ENCODE results near the gene ADAM12. TPM values are rescaled to one million over a fixed set of nuclear protein-coding genes. Genes with fewer than 3 reads are reported as not detected.

ADAM12 gene
- total RNA-seq, 1 donor from 2014 or later, result 8.0 TPM

GRCh38 chr10:126373972-126374371, 14.3 kb downstream of the ADAM12 start:
- no peak overlapping the region for H3K27ac ChIP-seq

GRCh38 chr10:126373147-126373546, 15.1 kb downstream of the ADAM12 start:
- Histone ChIP-seq H3K9ac (no peak overlapping the region), H3K79me2 (ENCODE audit: low read depth) (no peaks in the 10 kb centered on the region), H3K4me2 (no peak overlapping the region), H2AFZ (replicated peaks) (no peak overlapping the region), H3K27me3 (no peaks in the 10 kb centered on the region), H4K20me1 (ENCODE audit: low read depth) (no peaks in the 10 kb centered on the region), H3K9me3 (ENCODE audit: low read depth) (peaks cover 20% of the 10 kb centered on the region), H3F3A (ENCODE audit: low read depth) (peaks cover 2% of the 10 kb centered on the region), H3K4me3 (no peak overlapping the region), H3K27ac (no peak overlapping the region), H3K36me3 (peaks cover 6% of the 10 kb centered on the region), H3K4me1 (peaks cover 10% of the 10 kb centered on the region)
- H3K27me3 Mint-ChIP-seq (ENCODE audit: insufficient read depth, low read depth), result no peaks in the 10 kb centered on the region
- no peaks in the 10 kb centered on the region for H3K4me1 Mint-ChIP-seq
- no peak for DNase-seq (ENCODE audit: low spot score)
- no peak overlapping the region for H3K27ac Mint-ChIP-seq
- TF ChIP-seq CTCF (IDR thresholded peaks at IDR 0.05), result no peak
- no peak for TF ChIP-seq EZH2phosphoT487 (IDR thresholded peaks at IDR 0.05)
- no peak for TF ChIP-seq EZH2 (IDR thresholded peaks at IDR 0.05)
- H3K4me3 Mint-ChIP-seq, result no peak overlapping the region
- H3K36me3 Mint-ChIP-seq, result no peaks in the 10 kb centered on the region
- peaks cover 10% of the 10 kb centered on the region for H3K9me3 Mint-ChIP-seq

More at GRCh38 chr10:126373972-126374371, 14.3 kb downstream of the ADAM12 start:
- Histone ChIP-seq H3K4me1 (peaks cover 10% of the 10 kb centered on the region), H3F3A (ENCODE audit: low read depth) (peaks cover 2% of the 10 kb centered on the region), H4K20me1 (ENCODE audit: low read depth) (no peaks in the 10 kb centered on the region), H2AFZ (replicated peaks) (no peak overlapping the region), H3K36me3 (peaks cover 6% of the 10 kb centered on the region), H3K4me2 (no peak overlapping the region), H3K27me3 (no peaks in the 10 kb centered on the region), H3K9me3 (ENCODE audit: low read depth) (peaks cover 20% of the 10 kb centered on the region), H3K9ac (no peak overlapping the region), H3K4me3 (no peak overlapping the region), H3K79me2 (ENCODE audit: low read depth) (no peaks in the 10 kb centered on the region)
- Mint-ChIP-seq H3K27ac (no peak overlapping the region), H3K36me3 (no peaks in the 10 kb centered on the region), H3K4me1 (no peaks in the 10 kb centered on the region), H3K27me3 (ENCODE audit: insufficient read depth, low read depth) (no peaks in the 10 kb centered on the region), H3K9me3 (peaks cover 10% of the 10 kb centered on the region), H3K4me3 (no peak overlapping the region)
- DNase-seq (ENCODE audit: low spot score), result no peak
- TF ChIP-seq CTCF (IDR thresholded peaks at IDR 0.05) (no peak), EZH2 (IDR thresholded peaks at IDR 0.05) (no peak), EZH2phosphoT487 (IDR thresholded peaks at IDR 0.05) (no peak)

DNA sequence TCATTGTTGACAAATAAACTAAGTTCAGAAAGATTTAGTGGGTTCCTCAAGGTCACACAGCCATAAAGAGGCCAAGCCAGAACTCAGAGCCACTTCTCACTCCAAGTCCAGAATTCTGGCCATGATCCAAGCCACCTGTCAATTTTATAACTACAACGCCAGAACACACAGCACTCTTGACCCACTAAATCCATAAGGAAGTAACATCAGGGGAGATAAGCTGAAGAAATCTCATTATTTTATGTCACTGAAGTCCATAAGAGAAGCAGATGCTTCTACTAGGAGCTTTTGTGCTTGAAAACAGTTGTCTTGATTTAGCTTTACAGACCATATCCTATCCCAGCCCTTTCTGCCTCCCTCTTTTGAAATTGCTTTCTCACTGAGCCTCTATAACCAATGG, 15.9 kb downstream of the ADAM12 start:
- Histone ChIP-seq H3K27me3 (no peaks in the 10 kb centered on the region), H3K4me1 (peaks cover 10% of the 10 kb centered on the region), H3K9me3 (ENCODE audit: low read depth) (peaks cover 20% of the 10 kb centered on the region), H2AFZ (replicated peaks) (no peak overlapping the region), H3K36me3 (peaks cover 6% of the 10 kb centered on the region), H3K27ac (no peak overlapping the region), H3K9ac (no peak overlapping the region), H4K20me1 (ENCODE audit: low read depth) (no peaks in the 10 kb centered on the region), H3F3A (ENCODE audit: low read depth) (peaks cover 2% of the 10 kb centered on the region), H3K4me3 (no peak overlapping the region), H3K79me2 (ENCODE audit: low read depth) (no peaks in the 10 kb centered on the region), H3K4me2 (no peak overlapping the region)
- Mint-ChIP-seq H3K4me3 (no peak overlapping the region), H3K27me3 (ENCODE audit: insufficient read depth, low read depth) (no peaks in the 10 kb centered on the region), H3K4me1 (no peaks in the 10 kb centered on the region), H3K36me3 (no peaks in the 10 kb centered on the region), H3K9me3 (peaks cover 10% of the 10 kb centered on the region), H3K27ac (no peak overlapping the region)
- DNase-seq (ENCODE audit: low spot score), result no peak
- TF ChIP-seq EZH2 (IDR thresholded peaks at IDR 0.05) (no peak), CTCF (IDR thresholded peaks at IDR 0.05) (no peak), EZH2phosphoT487 (IDR thresholded peaks at IDR 0.05) (no peak)
